ENCODE measurements around the gene CKAP5.
"Not testable (repeated sequence)": the region's sequence is repeated elsewhere in the genome, so short reads cannot be mapped to it uniquely, and the experiment has no call there.

DNA sequence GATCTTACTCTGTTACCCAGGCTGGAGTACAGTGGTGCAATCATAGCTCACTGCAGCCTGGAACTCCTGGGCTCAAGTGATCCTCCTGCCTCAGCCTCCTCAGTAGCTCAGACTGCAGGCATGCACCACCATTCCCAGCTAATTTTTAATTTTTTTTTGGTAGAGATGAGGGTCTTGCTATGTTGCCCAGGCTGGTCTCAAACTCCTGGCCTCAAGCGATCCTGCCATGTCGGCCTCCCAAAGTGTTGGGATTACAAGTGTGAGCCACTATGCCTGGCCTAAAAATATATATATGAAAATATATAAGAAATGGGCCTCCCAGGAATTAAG is 128.3 kb downstream of the CKAP5 start:
- TF ChIP-seq, protein P1, sequence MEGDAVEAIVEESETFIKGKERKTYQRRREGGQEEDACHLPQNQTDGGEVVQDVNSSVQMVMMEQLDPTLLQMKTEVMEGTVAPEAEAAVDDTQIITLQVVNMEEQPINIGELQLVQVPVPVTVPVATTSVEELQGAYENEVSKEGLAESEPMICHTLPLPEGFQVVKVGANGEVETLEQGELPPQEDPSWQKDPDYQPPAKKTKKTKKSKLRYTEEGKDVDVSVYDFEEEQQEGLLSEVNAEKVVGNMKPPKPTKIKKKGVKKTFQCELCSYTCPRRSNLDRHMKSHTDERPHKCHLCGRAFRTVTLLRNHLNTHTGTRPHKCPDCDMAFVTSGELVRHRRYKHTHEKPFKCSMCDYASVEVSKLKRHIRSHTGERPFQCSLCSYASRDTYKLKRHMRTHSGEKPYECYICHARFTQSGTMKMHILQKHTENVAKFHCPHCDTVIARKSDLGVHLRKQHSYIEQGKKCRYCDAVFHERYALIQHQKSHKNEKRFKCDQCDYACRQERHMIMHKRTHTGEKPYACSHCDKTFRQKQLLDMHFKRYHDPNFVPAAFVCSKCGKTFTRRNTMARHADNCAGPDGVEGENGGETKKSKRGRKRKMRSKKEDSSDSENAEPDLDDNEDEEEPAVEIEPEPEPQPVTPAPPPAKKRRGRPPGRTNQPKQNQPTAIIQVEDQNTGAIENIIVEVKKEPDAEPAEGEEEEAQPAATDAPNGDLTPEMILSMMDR (IDR thresholded peaks at IDR 0.05), result not testable (repeated sequence)
- TF ChIP-seq POLR2A (IDR thresholded peaks at IDR 0.05), result not testable (repeated sequence)
